VCaP (cell line): Measurements from ENCODE around the gene ARL14EPL.
"Not testable (repeated sequence)": the region's sequence is repeated elsewhere in the genome, so short reads cannot be mapped to it uniquely, and the experiment has no call there.

Experiments
- H3K27ac ChIP-seq: fragments of 450-650 bp; 2 replicates; pipeline ENCODE4 v1.5.1; 2017
- TF ChIP-seq, protein P1 (sequence below): fragments of 450-650 bp; conservative IDR thresholded peaks from 2 replicates; pipeline ENCODE4 v1.5.1; 2017; ENCODE audit warnings: mild to moderate bottlenecking, moderate library complexity

The ARL14EPL gene

DNA sequence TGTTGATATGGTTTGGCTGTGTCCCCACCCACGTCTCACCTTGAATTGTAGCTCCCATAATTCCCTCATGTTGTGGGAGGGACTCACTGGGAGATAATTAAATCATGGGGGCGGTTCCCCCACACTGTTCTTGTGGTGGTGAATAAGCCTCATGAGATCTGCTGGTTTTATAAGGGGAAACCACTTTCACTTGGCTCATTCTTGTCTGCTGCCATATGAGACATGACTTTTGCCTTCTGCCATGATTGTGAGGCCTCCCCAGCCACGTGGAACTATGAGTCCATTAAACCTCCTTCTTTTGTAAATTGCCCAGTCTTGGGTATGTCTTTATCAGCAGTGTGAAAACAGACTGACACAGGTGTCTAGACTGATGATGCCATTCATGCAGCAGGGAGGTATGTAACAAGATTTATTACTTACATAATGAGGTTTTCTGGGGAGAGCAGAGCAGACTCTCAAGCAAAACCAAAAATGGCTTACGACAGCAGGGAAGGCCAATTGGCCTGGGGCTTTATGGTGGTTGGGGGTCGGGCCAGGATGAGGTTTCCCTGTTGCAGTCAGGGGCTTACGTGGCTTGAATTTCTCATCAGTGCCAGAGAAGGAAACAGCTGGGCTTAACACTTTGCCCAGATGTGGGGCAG, 43.0 kb downstream of the ARL14EPL start:
- H3K27ac ChIP-seq, result no peak overlapping the region
- TF ChIP-seq, protein P1, sequence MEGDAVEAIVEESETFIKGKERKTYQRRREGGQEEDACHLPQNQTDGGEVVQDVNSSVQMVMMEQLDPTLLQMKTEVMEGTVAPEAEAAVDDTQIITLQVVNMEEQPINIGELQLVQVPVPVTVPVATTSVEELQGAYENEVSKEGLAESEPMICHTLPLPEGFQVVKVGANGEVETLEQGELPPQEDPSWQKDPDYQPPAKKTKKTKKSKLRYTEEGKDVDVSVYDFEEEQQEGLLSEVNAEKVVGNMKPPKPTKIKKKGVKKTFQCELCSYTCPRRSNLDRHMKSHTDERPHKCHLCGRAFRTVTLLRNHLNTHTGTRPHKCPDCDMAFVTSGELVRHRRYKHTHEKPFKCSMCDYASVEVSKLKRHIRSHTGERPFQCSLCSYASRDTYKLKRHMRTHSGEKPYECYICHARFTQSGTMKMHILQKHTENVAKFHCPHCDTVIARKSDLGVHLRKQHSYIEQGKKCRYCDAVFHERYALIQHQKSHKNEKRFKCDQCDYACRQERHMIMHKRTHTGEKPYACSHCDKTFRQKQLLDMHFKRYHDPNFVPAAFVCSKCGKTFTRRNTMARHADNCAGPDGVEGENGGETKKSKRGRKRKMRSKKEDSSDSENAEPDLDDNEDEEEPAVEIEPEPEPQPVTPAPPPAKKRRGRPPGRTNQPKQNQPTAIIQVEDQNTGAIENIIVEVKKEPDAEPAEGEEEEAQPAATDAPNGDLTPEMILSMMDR, result no peak

DNA sequence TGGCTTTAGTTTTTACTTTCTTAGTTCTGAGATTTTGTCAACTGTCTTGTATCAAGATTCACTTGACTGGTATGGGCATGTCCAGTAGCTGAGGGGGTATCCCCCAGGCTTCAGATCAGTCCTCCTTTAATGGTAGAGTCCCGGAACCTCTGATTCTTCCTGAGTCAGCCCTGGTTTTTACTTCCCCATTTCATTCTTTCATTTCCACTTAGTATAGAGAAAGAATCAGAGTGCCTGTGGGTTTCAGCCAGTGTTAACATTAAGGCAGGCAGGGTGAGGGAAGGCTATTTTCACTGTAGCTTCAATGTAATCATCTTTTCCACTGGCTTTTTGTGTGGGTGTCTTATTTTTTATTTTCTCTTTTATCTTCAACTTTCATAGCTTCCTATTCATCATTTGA, 44.2 kb downstream of the ARL14EPL start:
- TF ChIP-seq, protein P1, result no peak
- H3K27ac ChIP-seq, result no peak overlapping the region

DNA sequence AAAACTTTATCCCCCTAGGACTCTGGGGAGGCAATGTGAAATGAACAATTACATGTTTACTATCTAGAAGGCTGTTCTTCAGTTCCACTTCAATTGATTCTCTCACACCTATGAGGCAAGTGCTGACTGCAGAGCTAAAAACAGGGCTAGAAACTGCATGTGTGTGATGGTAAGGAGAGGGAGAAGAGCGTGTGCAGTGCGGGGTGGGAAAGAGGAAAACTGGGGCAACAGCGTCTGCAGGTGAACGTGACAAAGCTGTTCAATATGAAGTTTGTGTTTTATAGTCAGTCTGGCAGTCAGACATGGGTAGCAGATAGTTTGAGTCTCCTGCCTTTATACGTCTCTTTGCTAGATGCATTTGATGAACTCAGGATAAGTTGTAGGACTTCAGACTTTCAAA, 45.9 kb downstream of the ARL14EPL start:
- H3K27ac ChIP-seq, result no peak overlapping the region
- TF ChIP-seq, protein P1, result no peak

DNA sequence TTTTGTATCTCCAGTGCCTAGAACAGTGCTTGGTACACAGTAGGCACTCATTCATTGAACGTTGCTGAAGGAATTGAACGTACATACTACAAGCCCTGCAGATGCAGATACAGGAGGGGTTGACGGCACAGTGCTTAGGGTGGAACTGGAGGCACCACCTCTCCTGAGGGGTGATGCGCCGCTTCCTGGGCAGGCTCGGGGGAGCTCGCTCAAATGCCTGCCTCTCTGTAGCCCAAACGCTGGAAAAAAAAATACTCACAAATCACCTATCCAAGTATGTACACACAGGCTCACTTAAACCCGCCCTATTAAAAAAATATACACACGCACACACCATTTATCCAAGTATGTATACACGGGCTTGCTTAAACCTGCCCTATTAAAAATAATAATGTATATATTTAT, 52.0 kb downstream of the ARL14EPL start:
- TF ChIP-seq, protein P1, result no peak
- peak overlapping the region; percentile 90 for H3K27ac ChIP-seq

DNA sequence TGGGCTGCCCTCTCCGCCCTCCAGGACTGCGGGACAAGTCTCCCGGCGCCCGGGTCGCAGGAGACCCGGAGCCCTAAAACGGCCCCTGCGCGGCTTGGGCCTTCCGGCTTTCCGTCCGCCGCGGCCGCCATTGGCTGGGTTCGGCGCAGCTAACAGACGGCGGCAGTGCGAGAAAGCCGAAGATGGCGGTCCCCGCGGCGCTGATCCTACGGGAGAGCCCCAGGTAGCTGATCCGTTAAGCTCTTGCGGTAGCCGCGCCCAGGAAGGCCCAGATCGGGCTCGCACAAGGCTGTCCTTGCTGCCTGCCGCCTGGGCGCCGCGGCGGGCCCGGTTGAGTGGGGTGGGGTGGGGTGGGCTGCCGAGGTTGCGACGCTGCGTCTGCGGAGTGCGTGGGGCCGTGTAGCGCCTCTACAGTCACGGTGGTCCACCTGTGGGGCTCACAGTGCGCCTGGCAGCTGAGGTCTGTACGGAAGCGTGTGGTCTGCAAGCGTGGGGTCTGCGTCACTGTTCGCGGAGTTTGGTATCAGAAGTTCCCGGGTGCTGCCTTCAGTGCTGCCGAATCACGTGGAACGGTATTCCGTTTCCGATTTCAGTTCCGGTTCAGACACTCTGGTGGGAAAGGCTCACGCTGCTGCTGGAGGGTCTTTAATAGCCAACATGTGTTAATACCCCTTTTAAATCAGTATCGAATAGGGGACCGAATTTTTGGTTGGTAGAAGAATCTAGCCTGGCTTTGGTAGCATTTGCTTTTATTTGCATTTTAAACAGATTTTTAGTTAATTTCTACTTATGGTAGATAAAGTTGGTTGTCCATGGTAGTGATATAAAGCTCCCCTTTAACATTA, 52.8 kb downstream of the ARL14EPL start, which contains the start of gene COMMD10:
Gene COMMD10 (plus strand): TSS at position 155 of the 845 bp plus-strand sequence.
- TF ChIP-seq, protein P1, result no peak
- H3K27ac ChIP-seq, result peak within 1 kb of the TSS; percentile 90

DNA sequence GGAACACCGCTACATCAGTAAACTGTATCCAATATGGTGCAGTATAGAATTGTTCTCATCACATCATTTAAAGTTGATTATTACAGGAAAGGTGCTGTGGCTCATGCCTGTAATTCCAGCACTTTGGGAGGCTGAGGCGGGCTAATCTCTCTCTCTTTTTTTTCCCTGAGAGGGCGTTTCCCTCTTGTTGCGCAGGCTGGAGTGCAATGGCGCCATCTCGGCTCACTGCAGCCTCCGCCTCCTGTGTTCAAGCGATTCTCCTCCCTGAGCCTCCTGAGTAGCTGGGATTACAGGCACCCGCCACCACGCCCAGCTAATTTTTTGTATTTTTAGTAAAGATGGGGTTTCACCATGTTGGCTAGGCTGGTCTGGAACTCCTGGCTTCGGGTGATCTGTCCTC, 54.0 kb downstream of the ARL14EPL start:
- H3K27ac ChIP-seq, result not testable (repeated sequence)

DNA sequence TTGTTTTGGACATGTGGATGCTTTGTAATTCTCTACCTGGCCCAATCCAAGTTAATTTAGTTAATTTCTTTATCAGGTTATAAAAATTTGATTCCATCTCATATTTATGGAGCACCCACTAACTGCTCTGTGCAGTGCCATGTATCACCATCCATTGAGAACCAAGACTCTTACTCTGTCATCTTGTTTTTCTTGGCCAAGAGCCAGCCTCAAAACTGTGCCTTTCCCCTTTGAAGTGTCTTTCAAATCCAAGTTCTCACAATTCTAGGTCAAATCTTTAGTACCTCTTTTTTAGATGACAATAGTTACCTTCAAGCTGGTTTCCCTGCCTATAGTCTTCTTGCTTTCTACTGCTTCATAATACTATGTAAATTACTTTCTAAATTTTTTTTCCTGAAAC, 55.8 kb downstream of the ARL14EPL start:
- no peak overlapping the region for H3K27ac ChIP-seq
- TF ChIP-seq, protein P1, result no peak

DNA sequence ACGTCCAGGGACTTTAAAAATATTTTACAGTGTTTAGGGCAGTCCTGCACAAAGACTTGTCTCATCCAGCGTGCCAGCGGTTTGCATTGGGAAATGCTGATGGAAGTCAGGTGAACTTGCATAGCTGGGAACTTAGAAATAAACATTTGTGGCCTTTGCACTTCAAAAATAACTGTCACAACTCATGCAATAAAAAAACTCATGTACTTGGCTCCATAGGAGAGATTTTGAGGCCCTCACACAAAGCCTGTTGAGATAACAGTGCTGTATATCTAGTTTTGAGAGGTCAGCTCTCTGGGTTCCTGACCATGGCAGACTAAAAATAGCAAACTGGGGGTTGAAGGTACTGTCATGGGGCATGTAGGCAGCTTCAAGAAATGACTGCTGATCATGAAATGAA, 58.0 kb downstream of the ARL14EPL start:
- TF ChIP-seq, protein P1, result no peak
- H3K27ac ChIP-seq, result no peak overlapping the region
